Keratinocyte (primary cell): Measurements from ENCODE around the gene TMEM240. TPM values are rescaled to one million over a fixed set of nuclear protein-coding genes. Genes with fewer than 3 reads are reported as not detected.

Experiments
- DNase-seq: peaks from one replicate; pipeline ENCODE4 v3.0.0-alpha.2; 2011; ENCODE audit warnings: low read depth, missing footprints, low spot score
- FAIRE-seq: peaks from 2 replicates; lab custom pipeline; 2011; peaks lifted over from hg19 to GRCh38; lab: Jason Lieb, UNC
- H2AFZ ChIP-seq: 2 replicates; pipeline ENCODE4 v1.6.0; 2012; ENCODE audit warnings: low read length, control low read depth, inconsistent platforms; ENCODE audit not compliant: control insufficient read depth
- H3K27ac ChIP-seq: 2 replicates; pipeline ENCODE4 v1.5.1; 2011; ENCODE audit warnings: low read length; ENCODE audit not compliant: control insufficient read depth, insufficient read depth
- H3K27me3 ChIP-seq: 3 replicates; pipeline ENCODE4 v1.6.0; 2011; ENCODE audit warnings: low read length; ENCODE audit not compliant: control insufficient read depth, insufficient read depth; ENCODE audit errors: extremely low read depth
- H3K36me3 ChIP-seq, 2 experiments: 2 replicates in 1 of 2; 3 replicates in 1 of 2; pipeline ENCODE4 v1.5.1; 2011; ENCODE audit warnings: low read length in 2 of 2, mild to moderate bottlenecking in 1 of 2; ENCODE audit not compliant: control insufficient read depth in 2 of 2, insufficient read depth in 2 of 2; ENCODE audit errors: extremely low read depth in 1 of 2
- H3K4me1 ChIP-seq: 3 replicates; pipeline ENCODE4 v1.5.1; 2011; ENCODE audit warnings: low read length; ENCODE audit not compliant: control insufficient read depth, insufficient read depth; ENCODE audit errors: extremely low read depth
- H3K4me2 ChIP-seq: 3 replicates; pipeline ENCODE4 v1.6.0; 2011; ENCODE audit warnings: low read depth, low read length; ENCODE audit not compliant: control insufficient read depth, insufficient read depth; ENCODE audit errors: extremely low read depth
- H3K4me3 ChIP-seq, 3 experiments: fragments of 200-600 bp in 1 of 3; sonication (generic) in 1 of 3; 2 replicates in 2 of 3; 3 replicates in 1 of 3; pipeline ENCODE4 v1.5.1; 2011 to 2016; ENCODE audit warnings: low read length in 3 of 3, mild to moderate bottlenecking in 3 of 3, control low read depth in 2 of 3, inconsistent platforms in 1 of 3, low read depth in 1 of 3, mixed read lengths in 1 of 3, mixed run types in 1 of 3, moderate library complexity in 1 of 3; ENCODE audit not compliant: control insufficient read depth in 2 of 3, insufficient read depth in 2 of 3; ENCODE audit errors: extremely low read depth in 1 of 3
- H3K79me2 ChIP-seq: 2 replicates; pipeline ENCODE4 v1.6.0; 2012; ENCODE audit warnings: low read length; ENCODE audit not compliant: control insufficient read depth, insufficient read depth
- H3K9ac ChIP-seq: 3 replicates; pipeline ENCODE4 v1.6.0; 2011; ENCODE audit warnings: low read length; ENCODE audit not compliant: control insufficient read depth, insufficient read depth; ENCODE audit errors: extremely low read depth
- H3K9me1 ChIP-seq: 3 replicates; pipeline ENCODE4 v1.6.0; 2011; ENCODE audit warnings: low read length; ENCODE audit not compliant: control insufficient read depth, insufficient read depth; ENCODE audit errors: extremely low read depth
- H3K9me3 ChIP-seq: 2 replicates; pipeline ENCODE4 v1.5.1; 2012; ENCODE audit warnings: low read depth, low read length; ENCODE audit not compliant: control insufficient read depth
- H4K20me1 ChIP-seq: 3 replicates; pipeline ENCODE4 v1.6.0; 2011; ENCODE audit warnings: low read length; ENCODE audit not compliant: control insufficient read depth, insufficient read depth; ENCODE audit errors: extremely low read depth
- CTCF ChIP-seq, 3 experiments: IDR thresholded peaks in 1 of 3; conservative IDR thresholded peaks in 1 of 3; optimal IDR thresholded peaks in 1 of 3; 2 replicates in 2 of 3; 3 replicates in 1 of 3; pipeline versions ENCODE3 to v1.5.1; 2011; ENCODE audit warnings: low read length in 3 of 3, mild to moderate bottlenecking in 3 of 3, moderate library complexity in 2 of 3, control low read depth in 1 of 3, inconsistent platforms in 1 of 3; ENCODE audit not compliant: insufficient read depth in 2 of 3; ENCODE audit errors: extremely low read depth in 1 of 3
- EZH2 ChIP-seq: IDR thresholded peaks from one replicate; pipeline ENCODE4 v1.6.1; 2012; ENCODE audit warnings: inconsistent platforms, mild to moderate bottlenecking, low read length, moderate library complexity
- dilution Hi-C: fragments of 300-500 bp; cut with MboI; formaldehyde crosslinking; loops from one replicate; pipeline ENCODE4 v1.7.0; 2020; ENCODE audit warnings: low sequenced_read_pairs; ENCODE audit not compliant: extremely low pct_ligation_motif_present
- polyA plus RNA-seq, 5 experiments: library from polyadenylated mRNA; depleted of rRNA in 3 of 5; stranded (reverse) in 3 of 5; stranded (forward) in 1 of 5; unstranded in 1 of 5; fragments of >200 nt; gene quantifications; 1 replicate in 1 of 5; 2 replicates in 3 of 5; 3 replicates in 1 of 5; pipeline versions ENCODE4 v1.2.1 to v1.2.3, GENCODE V29; 2011 to 2012; ENCODE audit warnings: missing spikeins in 2 of 5, low read depth in 1 of 5, low replicate concordance in 1 of 5

The TMEM240 gene
- polyA plus RNA-seq, 1 donor (not counting 4 experiments of a cell fraction or from before 2014, with no cell fraction given): 0.12 TPM

GRCh38 chr1:1552263-1552639 is 11.8 kb upstream of the TMEM240 start:
- Histone ChIP-seq H3K9ac (no peak overlapping the region), H4K20me1 (peaks cover 14% of the 10 kb centered on the region), H3K9me1 (peaks cover 2% of the 10 kb centered on the region), H3K4me3 (no peak overlapping the region), H3K9me3 (no peaks in the 10 kb centered on the region), H3K4me2 (no peak overlapping the region), H3K79me2 (peaks cover 45% of the 10 kb centered on the region), H3K4me1 (peaks cover 9% of the 10 kb centered on the region), H3K27ac (no peak overlapping the region), H2AFZ (no peak overlapping the region), H3K27me3 (no peaks in the 10 kb centered on the region), H3K36me3 (peaks cover 0 to 13% of the 10 kb centered on the region in 2 experiments)
- no peak for TF ChIP-seq EZH2
- no peak for TF ChIP-seq CTCF (optimal IDR thresholded peaks at IDR 0.05 in 1 of 3, IDR thresholded peaks at IDR 0.05 in 1 of 3, conservative IDR thresholded peaks at IDR 0.05 in 1 of 3; ENCODE audit: extremely low read depth in 1 of 3, insufficient read depth in 2 of 3, low read length in 3 of 3)
- FAIRE-seq: no peak
- no peak for DNase-seq
- dilution Hi-C loops: no loop called here

GRCh38 chr1:1551524-1552262 is 11.3 kb upstream of the TMEM240 start:
- Histone ChIP-seq H3K36me3 (peaks cover 0 to 17% of the 10 kb centered on the region in 2 experiments), H3K9ac (no peak overlapping the region), H3K79me2 (peaks cover 45% of the 10 kb centered on the region), H4K20me1 (peaks cover 14% of the 10 kb centered on the region), H3K4me2 (no peak overlapping the region), H2AFZ (no peak overlapping the region), H3K9me3 (no peaks in the 10 kb centered on the region), H3K9me1 (peaks cover 2% of the 10 kb centered on the region), H3K27ac (no peak overlapping the region), H3K4me3 (no peak overlapping the region), H3K4me1 (peaks cover 9% of the 10 kb centered on the region), H3K27me3 (no peaks in the 10 kb centered on the region)
- dilution Hi-C loops: no loop called here
- FAIRE-seq: no peak
- no peak for DNase-seq
- no peak for TF ChIP-seq EZH2
